ENCODE data around the gene ELAVL4. TPM values are rescaled to one million over a fixed set of nuclear protein-coding genes. Genes with fewer than 3 reads are reported as not detected.

ELAVL4 gene
- total and polyA plus RNA-seq, 9 of the 15 experiments (the other 6 are each of a cell fraction or from before 2014, with no cell fraction given) = not detected

DNA sequence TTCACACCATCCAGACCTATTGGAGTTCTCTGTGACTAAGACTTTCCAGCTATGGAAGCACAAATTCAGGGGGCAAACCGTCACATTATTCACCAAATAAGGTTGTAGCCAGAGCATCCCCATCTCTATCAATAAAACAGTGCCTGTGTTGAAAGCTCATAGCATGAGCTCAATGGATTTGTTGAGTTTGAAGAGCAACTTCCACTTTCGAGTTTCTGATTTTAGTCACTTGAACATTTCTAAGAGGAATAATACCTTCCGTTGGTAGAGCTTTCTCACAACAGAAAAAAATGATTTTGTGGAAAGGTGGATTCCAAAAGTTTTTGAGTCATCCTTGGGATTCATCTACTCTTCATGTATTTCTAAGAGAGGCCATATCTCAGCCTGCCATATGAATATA is 13.0 kb upstream of the ELAVL4 start:
- no peaks in the 10 kb centered on the region for H3K27me3 ChIP-seq (ENCODE audit: control insufficient read depth in 2 of 2, insufficient read depth in 2 of 2, low read length in 2 of 2)
- in situ Hi-C loops (cut with MboI) (no loop called here), intact Hi-C loops (cut with micrococcal nuclease) (loop anchor here (10.0 kb wide), 1 partner anchor 239 kb away; no protein-coding TSS in a partner anchor)
- no peak overlapping the region for H3K4me3 ChIP-seq
- H3K4me1 ChIP-seq (replicated peaks in 1 of 2; ENCODE audit: control insufficient read depth in 2 of 2, insufficient read depth in 2 of 2, low read length in 2 of 2) = no peaks in the 10 kb centered on the region
- no peak overlapping the region for H3K4me2 ChIP-seq (ENCODE audit: insufficient read depth, low read length)
- no peak overlapping the region for H3K9ac ChIP-seq (ENCODE audit: insufficient read depth in 1 of 2, low read depth in 2 of 2, low read length in 2 of 2)
- no peak for FAIRE-seq
- 2% methylated on average over 3 of the region's 3 CpGs for WGBS (ENCODE audit: insufficient coverage, low coverage, missing lambda C conversion rate)
- no peaks in the 10 kb centered on the region for H3K79me2 ChIP-seq (ENCODE audit: control insufficient read depth, insufficient read depth, low read length)
- no peaks in the 10 kb centered on the region for H3K9me3 ChIP-seq (replicated peaks; ENCODE audit: control insufficient read depth, insufficient read depth, low read depth, low read length)
- no peaks in the 10 kb centered on the region for H4K20me1 ChIP-seq (replicated peaks; ENCODE audit: control insufficient read depth, insufficient read depth, low read length)
- ChIA-PET POLR2A (no interaction called here), CTCF (ENCODE audit: low intra/inter-chr PET ratio) (no interaction called here)
- no peak for DNase-seq (ENCODE audit: extremely low read depth in 1 of 4, low spot score in 3 of 4)
- H3K27ac ChIP-seq (ENCODE audit: extremely low read depth, low read depth, low read length) = no peak overlapping the region
- BruUV-seq (replicated peaks) = no TSS peak
- no peak overlapping the region for H2AFZ ChIP-seq (ENCODE audit: low read depth, low read length)
- no peak for TF ChIP-seq RB1 (IDR thresholded peaks at IDR 0.05; ENCODE audit: low read depth)
- TF ChIP-seq STAT5B (CRISPR knock-in tag; IDR thresholded peaks at IDR 0.05) = no peak
- TF ChIP-seq PPARD (CRISPR knock-in tag; IDR thresholded peaks at IDR 0.05) = no peak
- no peak for TF ChIP-seq CBX5 (IDR thresholded peaks at IDR 0.05; ENCODE audit: borderline replicate concordance, low read depth)
- no peak for TF ChIP-seq SMARCB1 (IDR thresholded peaks at IDR 0.05; ENCODE audit: insufficient read length, low read depth)
- TF ChIP-seq CBX8 (IDR thresholded peaks at IDR 0.05; ENCODE audit: borderline replicate concordance, extremely low read depth, low read depth, low read length, poor library complexity, severe bottlenecking) = no peak
- TF ChIP-seq ARHGAP35 (IDR thresholded peaks at IDR 0.05; ENCODE audit: partially characterized antibody) = no peak
- TF ChIP-seq, protein P1, sequence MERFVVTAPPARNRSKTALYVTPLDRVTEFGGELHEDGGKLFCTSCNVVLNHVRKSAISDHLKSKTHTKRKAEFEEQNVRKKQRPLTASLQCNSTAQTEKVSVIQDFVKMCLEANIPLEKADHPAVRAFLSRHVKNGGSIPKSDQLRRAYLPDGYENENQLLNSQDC (CRISPR knock-in tag; IDR thresholded peaks at IDR 0.05) = no peak
- no peaks in the 10 kb centered on the region for H3K9me1 ChIP-seq (ENCODE audit: control insufficient read depth, insufficient read depth, low read length)
- no peaks in the 10 kb centered on the region for H3K36me3 ChIP-seq (ENCODE audit: control insufficient read depth, insufficient read depth, low read length)
- ATAC-seq = no peak
